HepG2 (cell line): ENCODE results near the gene MYOM1. TPM values are rescaled to one million over a fixed set of nuclear protein-coding genes. Genes with fewer than 3 reads are reported as not detected.

Experiments used
- ATAC-seq: fragments of 200-7000 bp; cut with Tn5 transposase; 3 replicates; pipeline ENCODE4 v1.9.1; 2020; ENCODE audit warnings: mild to moderate bottlenecking, moderate library complexity
- BruUV-seq: library from RNA; stranded (reverse); fragments of 400-500 nt; replicated peaks from 2 replicates; lab custom pipeline; 2021; lab: Mats Ljungman, UMichigan
- CTCF ChIA-PET: fragments of 300-600 bp; formaldehyde crosslinking; extraction: SDS; loops from one replicate; lab custom pipeline; 2021; ENCODE audit warnings: low total read pairs, inconsistent platforms, low intra/inter-chr PET ratio; lab: Yijun Ruan, JAX
- POLR2A ChIA-PET: fragments of 350-600 bp; sonication (Branson Sonifier 250); formaldehyde crosslinking; loops from one replicate; lab custom pipeline; 2020; ENCODE audit warnings: antibody characterized with exemption, inconsistent platforms; lab: Yijun Ruan, JAX
- DNase-seq: peaks from one replicate; pipeline ENCODE4 v3.0.0-alpha.2; 2015; ENCODE audit warnings: low spot score
- FAIRE-seq: peaks from 3 replicates; lab custom pipeline; 2011; peaks lifted over from hg19 to GRCh38; lab: Jason Lieb, UNC
- H2AFZ ChIP-seq: one replicate; pipeline ENCODE4 v1.6.1; 2011; ENCODE audit warnings: low read length, inconsistent platforms
- H3K27ac ChIP-seq: fragments of 300-600 bp; 3 replicates; pipeline ENCODE4 v1.8.0; 2011; ENCODE audit warnings: mixed run types, mild to moderate bottlenecking, mixed read lengths, low read length, inconsistent platforms; ENCODE audit not compliant: insufficient read depth; ENCODE audit errors: extremely low read length
- H3K27me3 ChIP-seq, 2 experiments: fragments of 200-600 bp in 1 of 2; 2 replicates in 1 of 2; 3 replicates in 1 of 2; pipeline versions ENCODE4 v1.6.0 to v1.8.0; 2011; ENCODE audit warnings: low read length in 2 of 2, mild to moderate bottlenecking in 2 of 2, moderate library complexity in 2 of 2, inconsistent platforms in 1 of 2; ENCODE audit not compliant: insufficient read depth in 2 of 2, control insufficient read depth in 1 of 2
- H3K36me3 ChIP-seq, 2 experiments: fragments of 200-600 bp in 1 of 2; replicated peaks in 1 of 2; 2 replicates in 1 of 2; 3 replicates in 1 of 2; pipeline versions ENCODE4 v1.5.1 to v1.8.0; 2011; ENCODE audit warnings: low read length in 2 of 2, inconsistent platforms in 1 of 2; ENCODE audit not compliant: insufficient read depth in 2 of 2, control insufficient read depth in 1 of 2
- H3K4me1 ChIP-seq: 2 replicates; pipeline ENCODE4 v1.5.1; 2012; ENCODE audit warnings: low read length, inconsistent platforms; ENCODE audit not compliant: insufficient read depth
- H3K4me2 ChIP-seq: 2 replicates; pipeline ENCODE4 v1.6.0; 2011; ENCODE audit warnings: low read depth, low read length, inconsistent platforms
- H3K4me3 ChIP-seq, 3 experiments: fragments of 200-600 bp in 1 of 3; sonication (generic), shearing (Covaris generic) in 1 of 3; replicated peaks in 1 of 3; 2 replicates each; pipeline ENCODE4 v1.5.1; 2011 to 2016; ENCODE audit warnings: low read length in 3 of 3, inconsistent platforms in 2 of 3, low read depth in 2 of 3, mild to moderate bottlenecking in 2 of 3, control low read depth in 1 of 3, mixed read lengths in 1 of 3; ENCODE audit not compliant: insufficient read depth in 1 of 3
- H3K79me2 ChIP-seq: one replicate; pipeline ENCODE4 v1.6.1; 2011; ENCODE audit warnings: low read length, inconsistent platforms; ENCODE audit not compliant: insufficient read depth
- H3K9ac ChIP-seq: 2 replicates; pipeline ENCODE4 v1.6.0; 2011; ENCODE audit warnings: mild to moderate bottlenecking, low read depth, low read length, inconsistent platforms; ENCODE audit not compliant: insufficient read depth
- H3K9me3 ChIP-seq: 2 replicates; pipeline ENCODE4 v1.5.1; 2012; ENCODE audit warnings: mild to moderate bottlenecking, low read length
- H4K20me1 ChIP-seq: 2 replicates; pipeline ENCODE4 v1.6.0; 2011; ENCODE audit warnings: inconsistent platforms, mild to moderate bottlenecking, low read length, moderate library complexity; ENCODE audit not compliant: insufficient read depth
- ELF3 ChIP-seq: IDR thresholded peaks from 2 replicates; pipeline ENCODE4 v1.6.1; 2016; ENCODE audit warnings: missing genetic modification reagents, missing compliant biosample characterization
- FOXA3 ChIP-seq: IDR thresholded peaks from 2 replicates; pipeline ENCODE4 v1.6.1; 2016; ENCODE audit warnings: missing genetic modification reagents, missing compliant biosample characterization
- GABPA ChIP-seq, 2 experiments: IDR thresholded peaks; 2 replicates each; pipeline ENCODE4 v1.6.1; 2011 to 2016; ENCODE audit warnings: low read depth in 2 of 2, low read length in 1 of 2, missing biosample characterization in 1 of 2, missing genetic modification characterization in 1 of 2
- GABPB1 ChIP-seq: IDR thresholded peaks from 2 replicates; pipeline ENCODE4 v1.6.1; 2016; ENCODE audit warnings: mild to moderate bottlenecking, missing genetic modification reagents, moderate library complexity, missing compliant biosample characterization
- KLF12 ChIP-seq: sonication (generic); formaldehyde crosslinking; IDR thresholded peaks from 2 replicates; pipeline ENCODE4 v1.4.0; 2020; ENCODE audit warnings: missing genetic modification reagents, borderline replicate concordance
- MED13 ChIP-seq: sonication (generic); formaldehyde crosslinking; IDR thresholded peaks from 2 replicates; pipeline ENCODE4 v1.5.0; 2020; ENCODE audit warnings: missing genetic modification reagents
- NR2C2 ChIP-seq: sonication (generic); formaldehyde crosslinking; IDR thresholded peaks from 2 replicates; pipeline ENCODE4 v1.4.0; 2020; ENCODE audit warnings: missing genetic modification reagents, mild to moderate bottlenecking, moderate library complexity, borderline replicate concordance
- POLR2G ChIP-seq: fragments of 200-400 bp; formaldehyde crosslinking; IDR thresholded peaks from 2 replicates; pipeline ENCODE4 v1.6.1; 2018; ENCODE audit warnings: mild to moderate bottlenecking, low read depth, low read length, moderate library complexity
- RXRB ChIP-seq: IDR thresholded peaks from 2 replicates; pipeline ENCODE4 v1.6.1; 2016; ENCODE audit warnings: borderline replicate concordance, missing genetic modification reagents, missing compliant biosample characterization
- SAP130 ChIP-seq: IDR thresholded peaks from 2 replicates; pipeline ENCODE4 v1.6.1; 2016; ENCODE audit warnings: low read depth
- SIN3A ChIP-seq: IDR thresholded peaks from 2 replicates; pipeline ENCODE4 v1.6.1; 2011; ENCODE audit warnings: low read depth, mild to moderate bottlenecking, control low read depth, low read length, borderline replicate concordance
- SOX13 ChIP-seq, 3 experiments: fragments of 450-650 bp in 1 of 3; sonication (generic) in 1 of 3; formaldehyde crosslinking in 1 of 3; IDR thresholded peaks in 2 of 3; conservative IDR thresholded peaks in 1 of 3; 2 replicates each; pipeline versions ENCODE4 v1.5.0 to v1.6.1; 2016 to 2020; ENCODE audit warnings: antibody characterized with exemption in 1 of 3, mild to moderate bottlenecking in 1 of 3, missing compliant biosample characterization in 1 of 3, missing genetic modification reagents in 1 of 3, moderate library complexity in 1 of 3
- SOX5 ChIP-seq: IDR thresholded peaks from 2 replicates; pipeline ENCODE4 v1.6.1; 2016; ENCODE audit warnings: borderline replicate concordance
- SRY ChIP-seq: sonication (generic); formaldehyde crosslinking; IDR thresholded peaks from 2 replicates; pipeline ENCODE4 v1.8.0; 2022; ENCODE audit warnings: mild to moderate bottlenecking, missing genetic modification reagents
- TGIF2 ChIP-seq: IDR thresholded peaks from 2 replicates; pipeline ENCODE4 v1.6.1; 2016; ENCODE audit warnings: control low read depth, missing compliant biosample characterization
- WGBS: methylation state at CpG from one replicate; pipeline ENCODE4 v1.1.6; 2017; ENCODE audit warnings: low lambda C conversion rate; 5-methylcytosine and 5-hydroxymethylcytosine counted together
- in situ Hi-C: cut with HindIII; loops from 2 replicates; pipeline ENCODE4 v1.10.0; 2017; ENCODE audit warnings: low pct_unique_long_range_greater_than_20kb; ENCODE audit not compliant: extremely low pct_ligation_motif_present
- intact Hi-C: fragments of 100-400 bp; cut with micrococcal nuclease; formaldehyde crosslinking; loops from one replicate; pipeline ENCODE4 v1.10.0; 2022; ENCODE audit not compliant: unreplicated experiment
- polyA plus RNA-seq, 8 experiments: library from polyadenylated mRNA; depleted of rRNA in 3 of 8; stranded (reverse) in 7 of 8; unstranded in 1 of 8; fragments of >200 nt; fragmentation: Illumina TruSeq in 4 of 8; extraction: Trizol in 4 of 8; gene quantifications; 2 replicates each; pipeline versions ENCODE4 v1.2.1 to v1.2.3, GENCODE V29; 2011 to 2016; ENCODE audit warnings: low read depth in 4 of 8, missing spikeins in 1 of 8, mixed read lengths in 1 of 8; ENCODE audit not compliant: insufficient read depth in 1 of 8
- total RNA-seq, 5 experiments: library from RNA; depleted of rRNA; stranded (reverse); fragments of >200 nt; fragmentation: Illumina TruSeq; extraction: Trizol; gene quantifications; 2 replicates each; pipeline ENCODE4 v1.2.3, GENCODE V29; 2016; ENCODE audit warnings: low read depth in 1 of 5
- TF ChIP-seq, protein P1 (sequence below), 2 experiments: IDR thresholded peaks; 2 replicates each; pipeline ENCODE4 v1.6.1; 2011 to 2012; ENCODE audit warnings: low read length in 2 of 2, borderline replicate concordance in 1 of 2, low read depth in 1 of 2, mild to moderate bottlenecking in 1 of 2, moderate library complexity in 1 of 2
- TF ChIP-seq, protein P2 (sequence below): IDR thresholded peaks from 2 replicates; pipeline ENCODE4 v1.6.1; 2016; ENCODE audit warnings: low read depth

Gene MYOM1
- total and polyA plus RNA-seq, 2 of the 13 experiments (the other 11 are each of a cell fraction or from before 2014, with no cell fraction given) = 0.46 to 0.98 TPM

- peak overlapping the region; percentile 92 to 94 (median 93) for H3K4me3 ChIP-seq
- FAIRE-seq (peak; percentile 47), ATAC-seq (no peak), DNase-seq (peak; percentile 61)
- peak overlapping the region; percentile 93 for H3K27ac ChIP-seq
- peaks cover 60% of the 10 kb centered on the region for H3K4me1 ChIP-seq
- H2AFZ ChIP-seq = no peak overlapping the region
- intact Hi-C loops (loop anchor here (5.0 kb wide), 1 partner anchor 47 kb away; no protein-coding TSS in a partner anchor), in situ Hi-C loops (loop anchor here (5.0 kb wide), 2 partner anchors 97 to 317 kb away; no protein-coding TSS in a partner anchor)
- BruUV-seq = no TSS peak
- H3K9ac ChIP-seq = peak overlapping the region; percentile 94
- H3K4me2 ChIP-seq = peak overlapping the region; percentile 63
- CTCF ChIA-PET = no interaction called here
- peaks cover 75% of the 10 kb centered on the region for H3K79me2 ChIP-seq
- no peaks in the 10 kb centered on the region; a peak in 2 of 5 replicates for H3K27me3 ChIP-seq
- WGBS = 12% methylated on average over 9 of the region's 9 CpGs
- H4K20me1 ChIP-seq = peaks cover 13% of the 10 kb centered on the region; the same call in 1 of the 2 replicates
- H3K36me3 ChIP-seq = peaks cover 0 to 7% of the 10 kb centered on the region in 2 experiments; a peak in 2 of 5 replicates
- POLR2A ChIA-PET = interaction anchor here (1.1 to 5.4 kb wide), 8 partner anchors 8 to 336 kb away, joined by 3 to 54 read pairs (median 9); no protein-coding TSS in a partner anchor
- H3K9me3 ChIP-seq = no peaks in the 10 kb centered on the region
- TF ChIP-seq GABPA (IDR thresholded peaks at IDR 0.05; ENCODE audit: low read depth, low read length) = no peak
- TF ChIP-seq GABPA (CRISPR knock-in tag; IDR thresholded peaks at IDR 0.05; ENCODE audit: low read depth) = peak; percentile 87
- TF ChIP-seq TGIF2 = peak; percentile 15; the same call in 1 of the 2 replicates
- 0 out of 2 replicates have a peak, but pooled peaks have one; percentile 37 for TF ChIP-seq ELF3
- TF ChIP-seq FOXA3 = peak; percentile 44
- TF ChIP-seq GABPB1 (CRISPR knock-in tag) = peak; percentile 56; the same call in 1 of the 2 replicates
- TF ChIP-seq, protein P1, sequence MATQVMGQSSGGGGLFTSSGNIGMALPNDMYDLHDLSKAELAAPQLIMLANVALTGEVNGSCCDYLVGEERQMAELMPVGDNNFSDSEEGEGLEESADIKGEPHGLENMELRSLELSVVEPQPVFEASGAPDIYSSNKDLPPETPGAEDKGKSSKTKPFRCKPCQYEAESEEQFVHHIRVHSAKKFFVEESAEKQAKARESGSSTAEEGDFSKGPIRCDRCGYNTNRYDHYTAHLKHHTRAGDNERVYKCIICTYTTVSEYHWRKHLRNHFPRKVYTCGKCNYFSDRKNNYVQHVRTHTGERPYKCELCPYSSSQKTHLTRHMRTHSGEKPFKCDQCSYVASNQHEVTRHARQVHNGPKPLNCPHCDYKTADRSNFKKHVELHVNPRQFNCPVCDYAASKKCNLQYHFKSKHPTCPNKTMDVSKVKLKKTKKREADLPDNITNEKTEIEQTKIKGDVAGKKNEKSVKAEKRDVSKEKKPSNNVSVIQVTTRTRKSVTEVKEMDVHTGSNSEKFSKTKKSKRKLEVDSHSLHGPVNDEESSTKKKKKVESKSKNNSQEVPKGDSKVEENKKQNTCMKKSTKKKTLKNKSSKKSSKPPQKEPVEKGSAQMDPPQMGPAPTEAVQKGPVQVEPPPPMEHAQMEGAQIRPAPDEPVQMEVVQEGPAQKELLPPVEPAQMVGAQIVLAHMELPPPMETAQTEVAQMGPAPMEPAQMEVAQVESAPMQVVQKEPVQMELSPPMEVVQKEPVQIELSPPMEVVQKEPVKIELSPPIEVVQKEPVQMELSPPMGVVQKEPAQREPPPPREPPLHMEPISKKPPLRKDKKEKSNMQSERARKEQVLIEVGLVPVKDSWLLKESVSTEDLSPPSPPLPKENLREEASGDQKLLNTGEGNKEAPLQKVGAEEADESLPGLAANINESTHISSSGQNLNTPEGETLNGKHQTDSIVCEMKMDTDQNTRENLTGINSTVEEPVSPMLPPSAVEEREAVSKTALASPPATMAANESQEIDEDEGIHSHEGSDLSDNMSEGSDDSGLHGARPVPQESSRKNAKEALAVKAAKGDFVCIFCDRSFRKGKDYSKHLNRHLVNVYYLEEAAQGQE (IDR thresholded peaks at IDR 0.05; ENCODE audit: borderline replicate concordance in 1 of 2, low read depth in 1 of 2, low read length in 2 of 2) = 0 out of 4 replicates have a peak, but pooled peaks of 1 of the 2 experiments have one; percentile 10
- no peak for TF ChIP-seq SOX13 (IDR thresholded peaks at IDR 0.05)
- TF ChIP-seq SOX13 (CRISPR knock-in tag; conservative IDR thresholded peaks at IDR 0.05 in 1 of 2, IDR thresholded peaks at IDR 0.05 in 1 of 2) = peak in 1 of 2 experiments; percentile 52; a peak in 1 of 4 replicates
- TF ChIP-seq NR2C2 (CRISPR knock-in tag) = 0 out of 2 replicates have a peak, but pooled peaks have one; percentile 23
- TF ChIP-seq SAP130 = peak; percentile 84
- peak; percentile 13; the same call in 1 of the 2 replicates for TF ChIP-seq RXRB
- 0 out of 2 replicates have a peak, but pooled peaks have one; percentile 32 for TF ChIP-seq POLR2G
- TF ChIP-seq, protein P2, sequence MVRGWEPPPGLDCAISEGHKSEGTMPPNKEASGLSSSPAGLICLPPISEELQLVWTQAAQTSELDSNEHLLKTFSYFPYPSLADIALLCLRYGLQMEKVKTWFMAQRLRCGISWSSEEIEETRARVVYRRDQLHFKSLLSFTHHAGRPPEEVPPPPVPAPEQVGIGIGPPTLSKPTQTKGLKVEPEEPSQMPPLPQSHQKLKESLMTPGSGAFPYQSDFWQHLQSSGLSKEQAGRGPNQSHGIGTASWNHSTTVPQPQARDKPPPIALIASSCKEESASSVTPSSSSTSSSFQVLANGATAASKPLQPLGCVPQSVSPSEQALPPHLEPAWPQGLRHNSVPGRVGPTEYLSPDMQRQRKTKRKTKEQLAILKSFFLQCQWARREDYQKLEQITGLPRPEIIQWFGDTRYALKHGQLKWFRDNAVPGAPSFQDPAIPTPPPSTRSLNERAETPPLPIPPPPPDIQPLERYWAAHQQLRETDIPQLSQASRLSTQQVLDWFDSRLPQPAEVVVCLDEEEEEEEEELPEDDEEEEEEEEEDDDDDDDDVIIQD (CRISPR knock-in tag) = 0 out of 2 replicates have a peak, but pooled peaks have one; percentile 11
- TF ChIP-seq SRY (CRISPR knock-in tag) = no peak
- no peak for TF ChIP-seq MED13 (CRISPR knock-in tag)
- 0 out of 2 replicates have a peak, but pooled peaks have one; percentile 67 for TF ChIP-seq SIN3A
- TF ChIP-seq SOX5 = peak; percentile 35; the same call in 1 of the 2 replicates
- TF ChIP-seq KLF12 (CRISPR knock-in tag) = peak; percentile 46; the same call in 1 of the 2 replicates
Measured at GRCh38 chr18:3248658-3249359, 29.0 kb upstream of the MYOM1 start.
